ENCODE data around the gene CCDC90B. TPM values are rescaled to one million over a fixed set of nuclear protein-coding genes. Genes with fewer than 3 reads are reported as not detected.
"Not testable (repeated sequence)": the region's sequence is repeated elsewhere in the genome, so short reads cannot be mapped to it uniquely, and the experiment has no call there.

CCDC90B gene
- total and polyA plus RNA-seq, 3 experiments from 2014 or later, result 36.7 to 58.9 (median 40.6) TPM

GRCh38 chr11:83284501-83285150 is 1.5 kb downstream of the CCDC90B start:
- POLR2A ChIA-PET, result interaction anchor here (0.9 kb wide), 1 partner anchor 128 kb away, joined by 3 read pairs; the partner anchor contains the start of gene PCF11
- Histone ChIP-seq H3K4me3 (ENCODE audit: low read length) (peak overlapping the region; percentile 84), H3K27me3 (ENCODE audit: insufficient read depth, low read length, poor library complexity, severe bottlenecking) (no peaks in the 10 kb centered on the region), H3K9me3 (ENCODE audit: low read length) (no peaks in the 10 kb centered on the region), H3K27ac (ENCODE audit: low read depth, low read length) (peak overlapping the region; percentile 93), H3K36me3 (ENCODE audit: insufficient read depth, low read length) (no peaks in the 10 kb centered on the region), H3K4me1 (ENCODE audit: insufficient read depth, low read length) (peaks cover 25% of the 10 kb centered on the region)
- peak overlapping the region; percentile 97 to 100 (median 100) for H3K27ac Mint-ChIP-seq
- CTCF ChIA-PET, result no interaction called here
- DNase-seq, result no peak
- H3K4me1 Mint-ChIP-seq, result peaks cover 46 to 66% (median 52%) of the 10 kb centered on the region in 3 donors
- H3K4me3 Mint-ChIP-seq, result peak overlapping the region; percentile 97 to 99 (median 98)
- H3K36me3 Mint-ChIP-seq, result peaks cover 5 to 29% (median 7%) of the 10 kb centered on the region in 3 donors
- H3K27me3 Mint-ChIP-seq, result peaks cover 3 to 6% of the 10 kb centered on the region in 2 donors
- peaks cover 0 to 8% (median 2%) of the 10 kb centered on the region in 5 donors for H3K9me3 Mint-ChIP-seq

GRCh38 chr11:83282084-83282716 is 4.0 kb downstream of the CCDC90B start:
- H3K27ac Mint-ChIP-seq, result peak overlapping the region in 3 of 8 donors; percentile 1 to 18 (median 4)
- no peaks in the 10 kb centered on the region for H3K27me3 Mint-ChIP-seq
- ChIA-PET POLR2A (no interaction called here), CTCF (interaction anchor here (1.8 kb wide), 1 partner anchor 10 kb away, joined by 5 read pairs; no protein-coding TSS in a partner anchor)
- peaks cover 0 to 5% (median 1%) of the 10 kb centered on the region in 5 donors for H3K9me3 Mint-ChIP-seq
- no peak overlapping the region for H3K27ac ChIP-seq (ENCODE audit: low read depth, low read length)
- peaks cover 9% of the 10 kb centered on the region for H3K36me3 ChIP-seq (ENCODE audit: insufficient read depth, low read length)
- H3K4me3 ChIP-seq (ENCODE audit: low read length), result no peak overlapping the region
- H3K4me3 Mint-ChIP-seq, result peak overlapping the region in 1 of 7 donors; percentile 10
- peaks cover 10 to 44% (median 11%) of the 10 kb centered on the region in 3 donors for H3K36me3 Mint-ChIP-seq
- H3K9me3 ChIP-seq (ENCODE audit: low read length), result no peaks in the 10 kb centered on the region
- H3K4me1 Mint-ChIP-seq, result peaks cover 46 to 68% (median 54%) of the 10 kb centered on the region in 3 donors
- peaks cover 25% of the 10 kb centered on the region for H3K4me1 ChIP-seq (ENCODE audit: insufficient read depth, low read length)
- no peak for DNase-seq
- H3K27me3 ChIP-seq (ENCODE audit: insufficient read depth, low read length, poor library complexity, severe bottlenecking), result no peaks in the 10 kb centered on the region

- no peak overlapping the region for H3K4me3 Mint-ChIP-seq
- Histone ChIP-seq H3K9me3 (ENCODE audit: low read length) (no peaks in the 10 kb centered on the region), H3K27me3 (ENCODE audit: insufficient read depth, low read length, poor library complexity, severe bottlenecking) (no peaks in the 10 kb centered on the region), H3K36me3 (ENCODE audit: insufficient read depth, low read length) (peaks cover 9% of the 10 kb centered on the region), H3K4me1 (ENCODE audit: insufficient read depth, low read length) (peaks cover 25% of the 10 kb centered on the region), H3K4me3 (ENCODE audit: low read length) (no peak overlapping the region), H3K27ac (ENCODE audit: low read depth, low read length) (no peak overlapping the region)
- H3K9me3 Mint-ChIP-seq, result no peaks in the 10 kb centered on the region
- POLR2A ChIA-PET, result no interaction called here
- no peaks in the 10 kb centered on the region for H3K27me3 Mint-ChIP-seq
- peaks cover 6 to 50% (median 12%) of the 10 kb centered on the region in 3 donors for H3K36me3 Mint-ChIP-seq
- CTCF ChIA-PET, result interaction anchor here (0.6 kb wide), 1 partner anchor 217 kb away, joined by 3 read pairs; no protein-coding TSS in a partner anchor
- DNase-seq, result no peak
- H3K4me1 Mint-ChIP-seq, result peaks cover 38 to 60% (median 43%) of the 10 kb centered on the region in 3 donors
- peak overlapping the region in 1 of 8 donors; percentile 4 for H3K27ac Mint-ChIP-seq
Observed at GRCh38 chr11:83280256-83280655, 5.9 kb downstream of the CCDC90B start.

- no peaks in the 10 kb centered on the region for H3K27me3 Mint-ChIP-seq
- ChIA-PET POLR2A (no interaction called here), CTCF (no interaction called here)
- H3K9me3 Mint-ChIP-seq, result no peaks in the 10 kb centered on the region
- H3K27me3 ChIP-seq (ENCODE audit: insufficient read depth, low read length, poor library complexity, severe bottlenecking), result no peaks in the 10 kb centered on the region
- no peaks in the 10 kb centered on the region for H3K9me3 ChIP-seq (ENCODE audit: low read length)
- H3K4me1 ChIP-seq (ENCODE audit: insufficient read depth, low read length), result peaks cover 8% of the 10 kb centered on the region
- no peak overlapping the region for H3K4me3 ChIP-seq (ENCODE audit: low read length)
- no peak overlapping the region for H3K4me3 Mint-ChIP-seq
- no peak overlapping the region for H3K27ac Mint-ChIP-seq
- H3K27ac ChIP-seq (ENCODE audit: low read depth, low read length), result no peak overlapping the region
- H3K36me3 ChIP-seq (ENCODE audit: insufficient read depth, low read length), result peaks cover 9% of the 10 kb centered on the region
- no peak for DNase-seq
- peaks cover 21 to 43% (median 26%) of the 10 kb centered on the region in 3 donors for H3K4me1 Mint-ChIP-seq
- peaks cover 9 to 61% (median 16%) of the 10 kb centered on the region in 3 donors for H3K36me3 Mint-ChIP-seq
Observed at GRCh38 chr11:83278351-83278750, 7.8 kb downstream of the CCDC90B start.

- H3K9me3 ChIP-seq (ENCODE audit: low read length), result no peaks in the 10 kb centered on the region
- Mint-ChIP-seq H3K4me1 (peaks cover 9 to 21% (median 20%) of the 10 kb centered on the region in 3 donors), H3K27me3 (no peaks in the 10 kb centered on the region), H3K4me3 (no peak overlapping the region), H3K36me3 (peaks cover 25 to 76% (median 31%) of the 10 kb centered on the region in 3 donors), H3K9me3 (peaks cover 0 to 2% (median 0%) of the 10 kb centered on the region in 5 donors), H3K27ac (no peak overlapping the region)
- ChIA-PET POLR2A (interaction anchor here (1.0 kb wide), 1 partner anchor 10 kb away, joined by 3 read pairs; the partner anchor contains the start of gene CCDC90B), CTCF (interaction anchor here (1.3 kb wide), 1 partner anchor 10 kb away, joined by 5 read pairs; the partner anchor contains the start of gene CCDC90B)
- H3K27ac ChIP-seq (ENCODE audit: low read depth, low read length), result no peak overlapping the region
- peaks cover 16% of the 10 kb centered on the region for H3K36me3 ChIP-seq (ENCODE audit: insufficient read depth, low read length)
- H3K27me3 ChIP-seq (ENCODE audit: insufficient read depth, low read length, poor library complexity, severe bottlenecking), result no peaks in the 10 kb centered on the region
- H3K4me1 ChIP-seq (ENCODE audit: insufficient read depth, low read length), result no peaks in the 10 kb centered on the region
- H3K4me3 ChIP-seq (ENCODE audit: low read length), result no peak overlapping the region
- DNase-seq, result no peak
Observed at GRCh38 chr11:83275888-83276641, 10.1 kb downstream of the CCDC90B start.

DNA sequence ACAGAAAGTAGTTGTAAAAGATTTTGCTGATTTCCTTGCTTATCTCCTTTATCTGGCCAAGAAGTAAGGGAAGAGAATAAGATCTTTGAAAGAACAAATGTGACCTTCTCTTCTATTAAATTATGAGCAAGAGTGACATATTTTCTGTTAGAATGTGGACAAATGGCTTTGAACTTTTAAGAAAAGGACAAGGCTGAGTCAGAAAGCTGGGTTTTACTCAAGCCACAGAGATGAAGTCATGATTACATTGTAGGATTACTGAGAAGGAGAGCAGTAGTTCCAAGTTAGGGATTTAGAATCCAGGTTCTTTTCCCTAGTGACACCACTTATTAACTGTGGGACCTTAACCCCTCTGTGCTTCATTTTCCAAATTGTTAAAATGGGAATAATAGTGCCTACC is 13.5 kb downstream of the CCDC90B start:
- Mint-ChIP-seq H3K27ac (peak overlapping the region in 1 of 8 donors; percentile 74), H3K36me3 (peaks cover 29 to 83% (median 32%) of the 10 kb centered on the region in 3 donors)
- CTCF ChIA-PET, result interaction anchor here (1.9 kb wide), 1 partner anchor 23 kb away, joined by 7 read pairs; no protein-coding TSS in a partner anchor

DNA sequence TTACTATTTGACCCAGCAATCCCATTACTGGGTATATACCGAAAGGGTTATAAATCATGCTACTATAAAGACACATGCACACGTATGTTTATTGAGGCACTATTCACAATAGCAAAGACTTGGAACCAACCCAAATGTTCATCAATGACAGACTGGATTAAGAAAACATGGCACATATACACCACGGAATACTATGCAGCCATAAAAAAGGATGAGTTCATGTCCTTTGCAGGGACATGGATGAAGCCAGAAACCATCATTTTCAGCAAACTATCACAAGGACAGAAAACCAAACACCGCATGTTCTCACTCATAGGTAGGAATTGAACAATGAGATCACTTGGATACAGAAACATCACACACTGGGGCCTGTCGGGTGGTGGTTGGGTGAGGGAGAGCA is 14.4 kb downstream of the CCDC90B start:
- H3K27ac ChIP-seq (ENCODE audit: low read depth, low read length); H3K4me3 ChIP-seq (ENCODE audit: low read length); H3K27me3 Mint-ChIP-seq; CTCF ChIA-PET; H3K36me3 ChIP-seq (ENCODE audit: insufficient read depth, low read length); H3K27me3 ChIP-seq (ENCODE audit: insufficient read depth, low read length, poor library complexity, severe bottlenecking); H3K9me3 Mint-ChIP-seq; H3K27ac Mint-ChIP-seq; DNase-seq; H3K4me1 ChIP-seq (ENCODE audit: insufficient read depth, low read length); POLR2A ChIA-PET; H3K4me3 Mint-ChIP-seq; H3K9me3 ChIP-seq (ENCODE audit: low read length): not testable (repeated sequence)
- Mint-ChIP-seq H3K36me3 (peaks cover 29 to 89% (median 41%) of the 10 kb centered on the region in 3 donors), H3K4me1 (peaks cover 19 to 31% (median 28%) of the 10 kb centered on the region in 3 donors)

More for the DNA sequence above, 13.5 kb downstream of the CCDC90B start:
- Histone ChIP-seq H3K4me3 (ENCODE audit: low read length) (no peak overlapping the region), H3K9me3 (ENCODE audit: low read length) (no peaks in the 10 kb centered on the region), H3K36me3 (ENCODE audit: insufficient read depth, low read length) (peaks cover 6% of the 10 kb centered on the region), H3K27me3 (ENCODE audit: insufficient read depth, low read length, poor library complexity, severe bottlenecking) (no peaks in the 10 kb centered on the region), H3K27ac (ENCODE audit: low read depth, low read length) (no peak overlapping the region), H3K4me1 (ENCODE audit: insufficient read depth, low read length) (no peaks in the 10 kb centered on the region)
- no peaks in the 10 kb centered on the region for H3K27me3 Mint-ChIP-seq
- H3K9me3 Mint-ChIP-seq, result peaks cover 0 to 2% (median 0%) of the 10 kb centered on the region in 5 donors
- H3K4me1 Mint-ChIP-seq, result peaks cover 19 to 31% (median 30%) of the 10 kb centered on the region in 3 donors
- H3K4me3 Mint-ChIP-seq, result no peak overlapping the region
- no peak for DNase-seq
- POLR2A ChIA-PET, result interaction anchor here (0.7 kb wide), 1 partner anchor 219 kb away, joined by 4 read pairs; no protein-coding TSS in a partner anchor
